Activated CD4-positive, CD25-positive, alpha-beta regulatory T cell treated with anti-CD3 and anti-CD28 coated beads, Interleukin-2, amount 50 U/mL, for 24 hours (primary cell): ENCODE measurements around the gene BCL2L2.

Source experiments
- ATAC-seq, 2 donors: fragments of 150-1000 bp; cut with Tn5 transposase; one replicate each; pipeline ENCODE4 v1.10.0; 2021; ENCODE audit warnings: mild to moderate bottlenecking in 1 of 2, moderate library complexity in 1 of 2

BCL2L2 gene

GRCh38 chr14:23299986-23300686 lies 6.5 kb upstream of the BCL2L2 start:
- no peak for ATAC-seq

- no peak for ATAC-seq
Observed at GRCh38 chr14:23300687-23301223, 5.9 kb upstream of the BCL2L2 start.

GRCh38 chr14:23301288-23301968 lies 5.2 kb upstream of the BCL2L2 start:
- ATAC-seq: peak; percentile 81 to 84

GRCh38 chr14:23301969-23302289 lies 4.7 kb upstream of the BCL2L2 start:
- peak; percentile 9 to 14 for ATAC-seq

- ATAC-seq: peak; percentile 33 to 37
Observed at GRCh38 chr14:23302290-23303225, 4.1 kb upstream of the BCL2L2 start, which contains the start of gene PPP1R3E. Gene PPP1R3E (minus strand): TSS chr14:23302859. CDS start chr14:23302576, 283 bp downstream.

- no peak for ATAC-seq
Observed at GRCh38 chr14:23307146-23307530, 505 bp downstream of the BCL2L2 start.

GRCh38 chr14:23307687-23308644 lies 1.3 kb downstream of the BCL2L2 start:
- ATAC-seq: no peak

- no peak for ATAC-seq
Observed at GRCh38 chr14:23308721-23309445, 2.2 kb downstream of the BCL2L2 start.

- ATAC-seq: no peak
Observed at GRCh38 chr14:23310546-23310945, 3.9 kb downstream of the BCL2L2 start.

- ATAC-seq: no peak
Observed at GRCh38 chr14:23316300-23316699, 9.7 kb downstream of the BCL2L2 start.

- ATAC-seq: no peak
Observed at GRCh38 chr14:23319746-23320583, 13.3 kb downstream of the BCL2L2 start.

GRCh38 chr14:23320584-23321571 lies 14.2 kb downstream of the BCL2L2 start, which contains the start of gene PABPN1:
Gene PABPN1 (plus strand): TSS chr14:23321457. CDS start chr14:23321470, 13 bp downstream.
- peak; percentile 90 to 94 for ATAC-seq

- peak in 1 of 2 donors; percentile 3 for ATAC-seq
Observed at GRCh38 chr14:23321572-23322547, 15.2 kb downstream of the BCL2L2 start.

GRCh38 chr14:23322568-23323517 lies 16.2 kb downstream of the BCL2L2 start:
- no peak for ATAC-seq

- no peak for ATAC-seq
Observed at GRCh38 chr14:23323838-23324454, 17.3 kb downstream of the BCL2L2 start.

- no peak for ATAC-seq
Observed at GRCh38 chr14:23324455-23324846, 17.8 kb downstream of the BCL2L2 start.
